ENCODE results near the gene C1QB.

DNA sequence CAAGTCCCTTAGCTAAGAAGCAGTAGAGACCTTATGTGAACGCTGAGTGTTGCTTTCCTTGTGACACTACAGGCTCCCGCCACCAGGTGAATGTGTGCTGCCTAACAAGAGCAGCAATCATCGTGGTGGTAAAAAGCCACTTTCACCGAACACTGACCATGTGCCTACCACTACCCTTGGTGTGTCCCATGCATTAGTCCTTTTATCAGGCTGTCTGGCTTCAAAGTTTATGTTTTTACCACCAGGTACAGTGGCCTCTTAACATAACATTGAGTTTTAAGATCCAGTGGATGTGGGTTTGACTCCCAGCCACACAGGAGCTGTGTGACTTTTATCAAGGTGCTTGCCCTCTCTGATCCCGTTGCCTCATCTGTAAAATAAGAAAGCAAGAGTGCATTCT, 1.7 kb downstream of the C1QB start:
- no peak for TF ChIP-seq POLR2A (IDR thresholded peaks at IDR 0.05)
- TF ChIP-seq CTCF (IDR thresholded peaks at IDR 0.05): no peak

All from heart left ventricle (tissue), 13 donors.